ENCODE measurements around the gene TDRD1.

DNA sequence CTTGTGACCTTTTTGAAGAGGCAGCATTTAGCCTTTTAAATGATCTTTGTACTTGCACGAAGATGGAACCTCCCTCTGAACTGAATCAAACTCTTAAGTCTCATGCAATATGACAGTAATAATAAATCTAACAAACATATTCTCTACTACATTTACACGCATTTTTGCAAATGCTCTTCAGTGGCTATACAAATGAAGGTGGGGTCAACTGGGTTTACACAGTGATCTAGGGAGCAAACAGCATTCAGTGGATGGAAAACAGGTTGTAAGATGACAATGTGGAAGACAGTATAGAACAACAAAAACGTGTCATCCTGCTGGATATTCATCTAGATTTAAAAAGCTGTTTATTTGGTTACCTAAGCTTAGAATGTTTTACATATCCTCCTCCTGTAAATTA, 12.7 kb upstream of the TDRD1 start:
- TF ChIP-seq, protein P1, sequence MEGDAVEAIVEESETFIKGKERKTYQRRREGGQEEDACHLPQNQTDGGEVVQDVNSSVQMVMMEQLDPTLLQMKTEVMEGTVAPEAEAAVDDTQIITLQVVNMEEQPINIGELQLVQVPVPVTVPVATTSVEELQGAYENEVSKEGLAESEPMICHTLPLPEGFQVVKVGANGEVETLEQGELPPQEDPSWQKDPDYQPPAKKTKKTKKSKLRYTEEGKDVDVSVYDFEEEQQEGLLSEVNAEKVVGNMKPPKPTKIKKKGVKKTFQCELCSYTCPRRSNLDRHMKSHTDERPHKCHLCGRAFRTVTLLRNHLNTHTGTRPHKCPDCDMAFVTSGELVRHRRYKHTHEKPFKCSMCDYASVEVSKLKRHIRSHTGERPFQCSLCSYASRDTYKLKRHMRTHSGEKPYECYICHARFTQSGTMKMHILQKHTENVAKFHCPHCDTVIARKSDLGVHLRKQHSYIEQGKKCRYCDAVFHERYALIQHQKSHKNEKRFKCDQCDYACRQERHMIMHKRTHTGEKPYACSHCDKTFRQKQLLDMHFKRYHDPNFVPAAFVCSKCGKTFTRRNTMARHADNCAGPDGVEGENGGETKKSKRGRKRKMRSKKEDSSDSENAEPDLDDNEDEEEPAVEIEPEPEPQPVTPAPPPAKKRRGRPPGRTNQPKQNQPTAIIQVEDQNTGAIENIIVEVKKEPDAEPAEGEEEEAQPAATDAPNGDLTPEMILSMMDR (IDR thresholded peaks at IDR 0.05 in 4 of 5, conservative IDR thresholded peaks at IDR 0.05 in 1 of 5) = no peak
- no peak for TF ChIP-seq POLR2A (IDR thresholded peaks at IDR 0.05)

All from gastrocnemius medialis (tissue), 4 donors.